Measurements from ENCODE around the gene FAF1.

Gene FAF1

DNA sequence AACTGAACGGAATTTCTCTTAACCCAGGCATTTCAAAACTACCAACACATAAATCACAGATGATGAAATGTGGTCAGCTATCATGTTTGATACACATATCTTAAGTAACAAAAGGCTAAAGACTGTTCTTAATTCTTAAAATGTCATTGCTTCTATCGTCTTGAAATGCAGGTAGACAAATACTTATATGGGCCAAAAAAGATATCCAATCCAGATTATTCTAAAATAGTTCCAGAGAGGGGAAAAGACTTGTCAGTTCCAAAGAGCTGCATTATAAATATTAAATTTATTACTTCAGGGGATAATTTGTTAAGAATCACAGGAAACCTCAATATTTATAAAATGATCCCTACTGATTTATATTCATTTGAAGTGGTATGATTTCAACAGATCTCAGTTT is 259.4 kb downstream of the FAF1 start:
- Histone ChIP-seq H3K4me2 (ENCODE audit: low read length) (no peak overlapping the region), H3K36me3 (replicated peaks; ENCODE audit: low read depth, low read length) (no peaks in the 10 kb centered on the region), H3K27me3 (ENCODE audit: low read depth, low read length) (no peaks in the 10 kb centered on the region), H3K4me1 (ENCODE audit: low read length) (no peaks in the 10 kb centered on the region), H3K9me3 (ENCODE audit: insufficient read depth, low read length) (no peaks in the 10 kb centered on the region), H3K27ac (ENCODE audit: low read length) (no peak overlapping the region), H3K4me3 (ENCODE audit: low read length) (no peak overlapping the region), H2AFZ (ENCODE audit: low read depth, low read length) (no peak overlapping the region), H4K20me1 (ENCODE audit: insufficient read depth, low read length) (no peaks in the 10 kb centered on the region), H3K79me2 (ENCODE audit: low read length) (no peaks in the 10 kb centered on the region), H3K9ac (ENCODE audit: low read length) (no peak overlapping the region)
- TF ChIP-seq CTCF (IDR thresholded peaks at IDR 0.05; ENCODE audit: low read depth, low read length) (no peak), EZH2phosphoT487 (IDR thresholded peaks at IDR 0.05; ENCODE audit: low read depth) (no peak)

DNA sequence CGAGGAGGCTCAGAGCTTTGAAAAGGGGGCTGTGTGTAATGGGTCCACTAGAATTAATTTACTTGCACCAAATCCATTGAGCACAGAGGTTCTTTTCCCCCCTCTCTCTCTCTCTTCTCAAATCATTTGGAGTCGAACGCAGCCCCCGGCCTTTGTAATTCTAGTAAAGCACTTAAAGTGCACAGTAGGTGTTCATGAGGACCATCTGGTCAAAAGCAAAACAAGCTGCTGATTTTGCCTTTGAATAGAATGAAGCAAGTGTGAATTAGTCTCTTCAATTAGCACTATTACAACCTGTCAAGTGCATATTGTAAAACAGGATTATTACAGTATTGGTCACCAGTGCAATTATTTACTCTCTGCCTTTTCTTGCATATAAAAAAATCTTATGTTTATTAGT is 259.9 kb downstream of the FAF1 start:
- Histone ChIP-seq H3K79me2 (ENCODE audit: low read length) (no peaks in the 10 kb centered on the region), H3K9me3 (ENCODE audit: insufficient read depth, low read length) (no peaks in the 10 kb centered on the region), H4K20me1 (ENCODE audit: insufficient read depth, low read length) (no peaks in the 10 kb centered on the region), H3K27ac (ENCODE audit: low read length) (no peak overlapping the region), H3K9ac (ENCODE audit: low read length) (no peak overlapping the region), H3K4me2 (ENCODE audit: low read length) (no peak overlapping the region), H3K27me3 (ENCODE audit: low read depth, low read length) (no peaks in the 10 kb centered on the region), H3K4me3 (ENCODE audit: low read length) (no peak overlapping the region), H3K4me1 (ENCODE audit: low read length) (no peaks in the 10 kb centered on the region), H3K36me3 (replicated peaks; ENCODE audit: low read depth, low read length) (no peaks in the 10 kb centered on the region), H2AFZ (ENCODE audit: low read depth, low read length) (no peak overlapping the region)
- TF ChIP-seq EZH2phosphoT487 (IDR thresholded peaks at IDR 0.05; ENCODE audit: low read depth) (no peak), CTCF (IDR thresholded peaks at IDR 0.05; ENCODE audit: low read depth, low read length) (no peak)

GRCh38 chr1:50699795-50700194 is 260.3 kb downstream of the FAF1 start:
- no peaks in the 10 kb centered on the region for H3K36me3 ChIP-seq (replicated peaks; ENCODE audit: low read depth, low read length)
- H3K27ac ChIP-seq (ENCODE audit: low read length): no peak overlapping the region
- H3K9ac ChIP-seq (ENCODE audit: low read length): no peak overlapping the region
- no peaks in the 10 kb centered on the region for H4K20me1 ChIP-seq (ENCODE audit: insufficient read depth, low read length)
- H3K4me1 ChIP-seq (ENCODE audit: low read length): no peaks in the 10 kb centered on the region
- H3K79me2 ChIP-seq (ENCODE audit: low read length): no peaks in the 10 kb centered on the region
- H3K9me3 ChIP-seq (ENCODE audit: insufficient read depth, low read length): no peaks in the 10 kb centered on the region
- TF ChIP-seq EZH2phosphoT487 (IDR thresholded peaks at IDR 0.05; ENCODE audit: low read depth): no peak
- TF ChIP-seq CTCF (IDR thresholded peaks at IDR 0.05; ENCODE audit: low read depth, low read length): no peak
- no peak overlapping the region for H3K4me3 ChIP-seq (ENCODE audit: low read length)
- H3K27me3 ChIP-seq (ENCODE audit: low read depth, low read length): no peaks in the 10 kb centered on the region
- no peak overlapping the region for H2AFZ ChIP-seq (ENCODE audit: low read depth, low read length)
- no peak overlapping the region for H3K4me2 ChIP-seq (ENCODE audit: low read length)

GRCh38 chr1:50697440-50698421 is 262.3 kb downstream of the FAF1 start:
- H3K9me3 ChIP-seq (ENCODE audit: insufficient read depth, low read length): no peaks in the 10 kb centered on the region
- no peak overlapping the region for H3K4me2 ChIP-seq (ENCODE audit: low read length)
- H3K27me3 ChIP-seq (ENCODE audit: low read depth, low read length): no peaks in the 10 kb centered on the region
- no peaks in the 10 kb centered on the region for H4K20me1 ChIP-seq (ENCODE audit: insufficient read depth, low read length)
- no peak overlapping the region for H3K27ac ChIP-seq (ENCODE audit: low read length)
- no peaks in the 10 kb centered on the region for H3K4me1 ChIP-seq (ENCODE audit: low read length)
- no peaks in the 10 kb centered on the region for H3K79me2 ChIP-seq (ENCODE audit: low read length)
- H3K4me3 ChIP-seq (ENCODE audit: low read length): no peak overlapping the region
- TF ChIP-seq CTCF (IDR thresholded peaks at IDR 0.05; ENCODE audit: low read depth, low read length): no peak
- no peak for TF ChIP-seq EZH2phosphoT487 (IDR thresholded peaks at IDR 0.05; ENCODE audit: low read depth)
- H2AFZ ChIP-seq (ENCODE audit: low read depth, low read length): no peak overlapping the region
- H3K36me3 ChIP-seq (replicated peaks; ENCODE audit: low read depth, low read length): no peaks in the 10 kb centered on the region
- no peak overlapping the region for H3K9ac ChIP-seq (ENCODE audit: low read length)

All from OCI-LY3 (cell line).